ENCODE results near the gene PTPRN. TPM values are rescaled to one million over a fixed set of nuclear protein-coding genes. Genes with fewer than 3 reads are reported as not detected.

PTPRN gene
- total RNA-seq, 2 donors from 2014 or later: 0.44 to 1.1 TPM

GRCh38 chr2:219308142-219309101 is 779 bp downstream of the PTPRN start:
- Histone ChIP-seq H3K9ac (ENCODE audit: extremely low read depth, low read length, poor library complexity, severe bottlenecking) (no peak overlapping the region), H3K4me3 (ENCODE audit: low read length) (peak overlapping the region; percentile 73), H3K27ac (ENCODE audit: low read depth, low read length) (no peak overlapping the region), H3K9me3 (ENCODE audit: control insufficient read depth, low read length) (no peaks in the 10 kb centered on the region), H3K4me1 (ENCODE audit: control insufficient read depth, insufficient read depth, low read length) (no peaks in the 10 kb centered on the region), H3K27me3 (ENCODE audit: control insufficient read depth, insufficient read depth, low read length, poor library complexity, severe bottlenecking) (peaks cover 73% of the 10 kb centered on the region), H3K36me3 (ENCODE audit: control insufficient read depth, insufficient read depth, low read length) (no peaks in the 10 kb centered on the region)
- Mint-ChIP-seq H3K27ac (peak overlapping the region; percentile 30), H3K9me3 (peaks cover 3% of the 10 kb centered on the region), H3K27me3 (ENCODE audit: insufficient read depth) (peaks cover 72% of the 10 kb centered on the region), H3K36me3 (ENCODE audit: low read depth) (no peaks in the 10 kb centered on the region), H3K4me1 (peaks cover 5% of the 10 kb centered on the region), H3K4me3 (peak overlapping the region; percentile 57)
- WGBS, 2 experiments (ENCODE audit: insufficient coverage in 1 of 2, insufficient read length in 1 of 2): 0 to 1% methylated on average over 19 to 44 of the region's 45 CpGs
- DNase-seq: peak; percentile 97
- no peak for TF ChIP-seq CTCF (conservative IDR thresholded peaks at IDR 0.05)

GRCh38 chr2:219306047-219306446 is 3.2 kb downstream of the PTPRN start:
- Mint-ChIP-seq H3K27me3 (ENCODE audit: insufficient read depth) (peaks cover 92% of the 10 kb centered on the region), H3K4me3 (no peak overlapping the region), H3K9me3 (no peaks in the 10 kb centered on the region), H3K36me3 (ENCODE audit: low read depth) (no peaks in the 10 kb centered on the region), H3K27ac (no peak overlapping the region), H3K4me1 (peaks cover 5% of the 10 kb centered on the region)
- no peaks in the 10 kb centered on the region for H3K9me3 ChIP-seq (ENCODE audit: control insufficient read depth, low read length)
- H3K4me1 ChIP-seq (ENCODE audit: control insufficient read depth, insufficient read depth, low read length): no peaks in the 10 kb centered on the region
- TF ChIP-seq CTCF (conservative IDR thresholded peaks at IDR 0.05): no peak
- 90% methylated on average over 1 of the region's 1 CpG; no CpG with 5 or more reads in 1 of the 2 experiments for WGBS, 2 experiments (ENCODE audit: insufficient coverage in 1 of 2, insufficient read length in 1 of 2)
- H3K4me3 ChIP-seq (ENCODE audit: low read length): no peak overlapping the region
- H3K27ac ChIP-seq (ENCODE audit: low read depth, low read length): no peak overlapping the region
- DNase-seq: no peak
- H3K36me3 ChIP-seq (ENCODE audit: control insufficient read depth, insufficient read depth, low read length): no peaks in the 10 kb centered on the region
- H3K9ac ChIP-seq (ENCODE audit: extremely low read depth, low read length, poor library complexity, severe bottlenecking): no peak overlapping the region
- H3K27me3 ChIP-seq (ENCODE audit: control insufficient read depth, insufficient read depth, low read length, poor library complexity, severe bottlenecking): peaks cover 89% of the 10 kb centered on the region

- Mint-ChIP-seq H3K4me1 (peaks cover 4% of the 10 kb centered on the region), H3K9me3 (no peaks in the 10 kb centered on the region), H3K4me3 (no peak overlapping the region), H3K27me3 (ENCODE audit: insufficient read depth) (peaks cover 94% of the 10 kb centered on the region), H3K27ac (no peak overlapping the region), H3K36me3 (ENCODE audit: low read depth) (no peaks in the 10 kb centered on the region)
- H3K9me3 ChIP-seq (ENCODE audit: control insufficient read depth, low read length): no peaks in the 10 kb centered on the region
- no peak for DNase-seq
- H3K4me1 ChIP-seq (ENCODE audit: control insufficient read depth, insufficient read depth, low read length): no peaks in the 10 kb centered on the region
- H3K27ac ChIP-seq (ENCODE audit: low read depth, low read length): no peak overlapping the region
- peaks cover 93% of the 10 kb centered on the region for H3K27me3 ChIP-seq (ENCODE audit: control insufficient read depth, insufficient read depth, low read length, poor library complexity, severe bottlenecking)
- H3K4me3 ChIP-seq (ENCODE audit: low read length): no peak overlapping the region
- TF ChIP-seq CTCF (conservative IDR thresholded peaks at IDR 0.05): no peak
- no peaks in the 10 kb centered on the region for H3K36me3 ChIP-seq (ENCODE audit: control insufficient read depth, insufficient read depth, low read length)
- WGBS, 2 experiments (ENCODE audit: insufficient coverage in 1 of 2, insufficient read length in 1 of 2): 80 to 86% methylated on average over 2 of the region's 2 CpGs
- H3K9ac ChIP-seq (ENCODE audit: extremely low read depth, low read length, poor library complexity, severe bottlenecking): no peak overlapping the region
Measured at GRCh38 chr2:219304223-219304622, 5.0 kb downstream of the PTPRN start.

Measured in endodermal cell (in vitro differentiated cells).